ENCODE results near the gene DAB2IP.

The DAB2IP gene

DNA sequence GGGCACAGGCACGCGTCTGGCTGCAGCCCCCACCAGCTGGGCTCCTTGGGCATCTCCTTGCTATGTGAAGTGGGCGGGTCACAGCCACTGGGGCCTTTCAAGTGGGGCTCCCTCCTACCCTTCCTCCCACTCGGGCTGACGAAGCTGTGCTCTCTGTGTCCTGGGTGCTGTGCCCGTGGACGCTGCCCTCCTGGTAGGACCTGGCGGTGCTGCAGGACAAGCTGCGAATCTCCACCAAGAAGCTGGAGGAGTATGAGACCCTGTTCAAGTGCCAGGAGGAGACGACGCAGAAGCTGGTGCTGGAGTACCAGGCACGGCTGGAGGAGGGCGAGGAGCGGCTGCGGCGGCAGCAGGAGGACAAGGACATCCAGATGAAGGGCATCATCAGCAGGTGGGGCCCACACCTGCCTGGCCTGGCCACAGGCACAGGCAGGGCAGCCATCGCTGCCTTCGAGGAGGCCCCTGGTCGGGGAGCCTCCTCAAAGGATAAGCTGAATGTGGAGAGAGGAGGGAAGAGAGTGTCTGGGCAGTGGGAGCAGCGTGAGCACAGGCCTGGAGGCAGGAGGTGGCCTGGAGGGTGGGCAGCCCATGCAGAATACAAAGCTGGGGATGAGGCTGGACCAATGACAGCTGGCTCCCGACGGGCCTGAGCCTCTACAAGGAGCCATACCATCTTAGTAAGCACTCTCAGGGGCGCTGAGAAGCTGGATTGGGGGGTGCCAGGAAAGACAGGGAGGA is 124.7 kb downstream of the DAB2IP start:
- H3K4me3 ChIP-seq (ENCODE audit: low read depth, low read length), result no peak overlapping the region
- TF ChIP-seq, protein P1, sequence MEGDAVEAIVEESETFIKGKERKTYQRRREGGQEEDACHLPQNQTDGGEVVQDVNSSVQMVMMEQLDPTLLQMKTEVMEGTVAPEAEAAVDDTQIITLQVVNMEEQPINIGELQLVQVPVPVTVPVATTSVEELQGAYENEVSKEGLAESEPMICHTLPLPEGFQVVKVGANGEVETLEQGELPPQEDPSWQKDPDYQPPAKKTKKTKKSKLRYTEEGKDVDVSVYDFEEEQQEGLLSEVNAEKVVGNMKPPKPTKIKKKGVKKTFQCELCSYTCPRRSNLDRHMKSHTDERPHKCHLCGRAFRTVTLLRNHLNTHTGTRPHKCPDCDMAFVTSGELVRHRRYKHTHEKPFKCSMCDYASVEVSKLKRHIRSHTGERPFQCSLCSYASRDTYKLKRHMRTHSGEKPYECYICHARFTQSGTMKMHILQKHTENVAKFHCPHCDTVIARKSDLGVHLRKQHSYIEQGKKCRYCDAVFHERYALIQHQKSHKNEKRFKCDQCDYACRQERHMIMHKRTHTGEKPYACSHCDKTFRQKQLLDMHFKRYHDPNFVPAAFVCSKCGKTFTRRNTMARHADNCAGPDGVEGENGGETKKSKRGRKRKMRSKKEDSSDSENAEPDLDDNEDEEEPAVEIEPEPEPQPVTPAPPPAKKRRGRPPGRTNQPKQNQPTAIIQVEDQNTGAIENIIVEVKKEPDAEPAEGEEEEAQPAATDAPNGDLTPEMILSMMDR (IDR thresholded peaks at IDR 0.05; ENCODE audit: low read depth, low read length), result no peak

DNA sequence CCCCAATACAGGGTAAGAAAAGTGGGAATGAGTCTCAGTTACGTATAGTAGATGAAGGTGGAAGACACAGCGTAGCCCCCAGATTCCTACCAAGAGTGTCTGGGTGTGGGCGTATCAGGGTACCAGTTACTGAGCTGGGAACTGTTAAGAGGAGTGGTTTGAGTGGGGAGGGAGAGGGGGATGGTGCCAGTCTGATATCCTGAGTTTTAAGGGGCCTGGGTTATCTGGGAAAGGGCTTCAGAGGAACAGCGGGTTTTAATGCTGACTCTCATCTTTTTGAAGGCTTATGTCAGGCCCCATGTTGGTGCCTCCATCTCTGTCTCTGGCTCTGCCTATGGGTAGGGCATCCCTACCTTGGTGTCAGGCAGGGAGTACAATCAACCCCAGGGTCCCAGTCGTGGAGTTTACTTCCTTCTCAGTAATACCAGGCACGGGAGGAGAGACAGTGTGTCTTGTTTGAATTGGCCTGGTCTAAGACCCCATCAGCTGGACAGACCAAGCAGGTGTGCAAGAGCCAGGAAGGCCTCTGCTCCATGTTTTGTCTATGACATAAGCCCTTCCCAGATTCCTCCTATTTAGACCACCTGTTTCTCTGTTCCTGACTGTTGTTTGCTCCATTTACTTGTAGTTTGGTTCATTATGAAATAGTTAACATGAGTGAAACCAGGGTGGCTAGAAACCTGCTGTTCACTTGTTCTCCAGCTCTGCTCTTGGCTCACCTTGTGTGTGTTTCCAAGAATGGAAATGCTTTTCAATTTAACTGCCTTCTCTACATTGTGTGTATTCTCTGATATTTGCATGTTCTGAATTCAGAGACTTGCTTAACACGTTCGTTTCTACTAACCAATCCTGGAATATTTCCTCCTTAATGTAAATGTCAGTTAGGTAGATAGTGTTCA is 125.6 kb downstream of the DAB2IP start:
- TF ChIP-seq, protein P1 (IDR thresholded peaks at IDR 0.05; ENCODE audit: low read depth, low read length), result no peak

DNA sequence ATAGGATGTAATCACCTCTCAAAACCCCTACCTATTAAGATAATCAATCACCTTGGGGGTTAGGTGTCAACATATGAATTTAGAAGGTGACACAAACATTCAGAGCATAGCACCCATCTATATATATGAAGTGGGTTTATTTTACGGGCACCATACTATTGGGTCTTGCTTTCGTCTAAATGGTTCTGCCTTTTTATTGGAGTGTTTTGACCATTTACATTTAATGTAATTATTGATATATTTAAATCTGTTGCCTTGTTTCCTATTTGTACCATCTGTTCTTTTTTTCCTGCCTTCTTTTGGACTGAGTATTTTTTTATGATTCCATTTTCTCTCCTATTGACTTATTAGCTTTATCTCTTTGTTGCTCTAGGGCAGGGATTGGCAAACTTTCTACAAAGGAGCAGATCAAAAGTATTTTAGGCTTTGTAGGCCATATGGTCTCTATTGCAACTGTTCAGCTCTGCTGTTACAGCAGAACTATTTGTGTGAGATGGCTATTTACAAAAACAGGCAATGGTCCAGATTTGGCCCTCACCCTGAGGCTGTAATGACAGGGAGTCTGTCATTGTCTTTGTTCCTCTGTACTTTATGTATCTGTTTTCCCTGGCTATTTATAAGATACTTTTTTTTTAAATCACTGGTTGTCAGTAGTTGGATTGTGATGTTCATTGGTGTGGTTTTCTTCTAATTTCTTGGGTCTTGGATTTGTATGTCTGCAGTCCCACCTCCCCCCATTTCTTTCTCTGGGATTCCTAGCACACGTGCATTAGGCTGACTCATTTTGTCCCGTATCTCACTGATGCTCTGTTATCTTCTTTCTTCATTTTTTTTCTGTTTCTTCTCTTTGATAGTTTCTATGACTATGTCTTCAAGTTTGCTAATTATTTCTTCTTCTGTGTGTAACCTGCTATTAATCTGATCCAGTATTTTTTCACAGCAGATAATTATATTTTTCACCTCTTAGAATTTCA is 127.1 kb downstream of the DAB2IP start:
- H3K4me3 ChIP-seq (ENCODE audit: low read depth, low read length), result no peak overlapping the region
- TF ChIP-seq, protein P1 (IDR thresholded peaks at IDR 0.05; ENCODE audit: low read depth, low read length), result no peak

More for the DNA sequence above, 125.6 kb downstream of the DAB2IP start:
- no peak overlapping the region for H3K4me3 ChIP-seq (ENCODE audit: low read depth, low read length)

DNA sequence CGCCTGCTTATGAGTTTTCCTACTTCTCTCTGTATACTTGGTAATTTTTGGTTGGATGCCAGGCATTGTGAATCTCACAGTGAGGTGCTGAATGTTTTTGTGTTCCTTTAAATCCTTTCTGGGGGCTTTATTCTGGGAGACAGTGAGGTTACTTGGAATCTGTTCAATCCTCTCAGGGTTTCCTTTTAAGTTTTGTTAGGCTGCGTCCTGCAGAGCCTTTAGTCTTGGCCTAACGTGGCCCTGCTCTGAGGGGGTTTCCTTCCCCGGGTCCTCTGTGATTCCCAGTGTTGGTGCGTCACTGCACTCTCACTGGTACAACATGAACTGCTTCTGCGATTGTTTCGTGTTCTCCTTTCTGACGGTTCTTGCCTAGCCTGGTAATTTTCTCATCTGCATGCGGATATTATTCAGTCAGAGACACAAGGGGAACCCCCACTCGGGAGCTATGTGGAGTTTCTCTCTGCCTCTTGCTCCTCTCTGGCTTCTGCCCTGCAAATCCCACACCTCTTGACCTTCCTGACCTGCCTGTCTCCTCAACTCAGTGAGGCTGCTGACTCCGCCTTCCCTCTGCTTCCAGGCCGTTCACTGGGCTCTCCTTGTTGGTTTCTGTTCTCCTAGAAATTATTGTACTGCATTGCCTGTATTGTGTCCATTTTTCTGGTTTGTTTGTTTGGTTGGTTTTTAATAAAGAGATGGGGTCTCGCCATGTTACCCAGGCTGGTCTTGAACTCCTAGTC is 128.1 kb downstream of the DAB2IP start:
- TF ChIP-seq, protein P1 (IDR thresholded peaks at IDR 0.05; ENCODE audit: low read depth, low read length), result no peak
- H3K4me3 ChIP-seq (ENCODE audit: low read depth, low read length), result no peak overlapping the region

DNA sequence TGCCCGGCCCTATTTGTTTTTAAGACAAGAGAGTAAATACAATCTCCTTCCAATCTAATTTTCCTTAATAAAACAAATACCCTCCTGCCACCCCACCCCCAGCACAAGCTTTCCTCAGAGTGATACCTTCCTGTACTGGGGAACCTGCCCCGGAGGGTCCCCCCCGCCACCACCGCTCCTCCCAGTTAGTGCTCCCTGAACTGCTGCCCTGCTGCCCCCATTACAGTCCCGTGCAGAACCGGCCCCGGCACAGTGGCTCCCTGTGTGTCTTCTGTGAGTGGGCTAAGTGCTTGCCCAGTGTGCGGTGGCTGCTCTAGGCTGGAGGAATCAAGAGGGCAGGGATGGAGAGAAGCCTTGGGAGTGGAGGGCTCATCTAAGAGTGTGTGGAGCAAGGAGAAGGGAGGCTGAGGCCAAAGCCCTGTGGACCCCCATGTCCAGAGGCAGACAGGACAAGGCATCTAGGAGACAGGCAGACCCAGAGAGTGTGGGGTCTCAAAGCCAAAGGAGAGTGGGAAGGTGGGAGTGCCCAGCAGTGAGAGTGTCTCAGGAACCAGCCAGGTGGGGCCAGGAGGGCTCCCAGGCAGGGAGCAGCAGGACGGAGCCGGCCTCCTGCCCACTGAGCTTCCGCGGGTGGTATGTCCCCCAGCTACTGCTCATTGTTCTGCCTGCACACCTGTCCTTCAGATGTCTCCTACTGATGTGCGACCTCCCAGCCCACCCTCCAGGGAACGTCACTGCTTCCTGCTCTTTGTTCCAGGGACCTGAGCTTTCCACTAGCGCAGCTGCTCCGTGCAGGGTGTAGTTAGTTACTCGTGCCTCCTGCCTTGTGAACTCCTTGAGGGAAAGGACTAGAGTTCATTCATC is 129.0 kb downstream of the DAB2IP start:
- TF ChIP-seq, protein P1 (IDR thresholded peaks at IDR 0.05; ENCODE audit: low read depth, low read length), result no peak
- no peak overlapping the region for H3K4me3 ChIP-seq (ENCODE audit: low read depth, low read length)

DNA sequence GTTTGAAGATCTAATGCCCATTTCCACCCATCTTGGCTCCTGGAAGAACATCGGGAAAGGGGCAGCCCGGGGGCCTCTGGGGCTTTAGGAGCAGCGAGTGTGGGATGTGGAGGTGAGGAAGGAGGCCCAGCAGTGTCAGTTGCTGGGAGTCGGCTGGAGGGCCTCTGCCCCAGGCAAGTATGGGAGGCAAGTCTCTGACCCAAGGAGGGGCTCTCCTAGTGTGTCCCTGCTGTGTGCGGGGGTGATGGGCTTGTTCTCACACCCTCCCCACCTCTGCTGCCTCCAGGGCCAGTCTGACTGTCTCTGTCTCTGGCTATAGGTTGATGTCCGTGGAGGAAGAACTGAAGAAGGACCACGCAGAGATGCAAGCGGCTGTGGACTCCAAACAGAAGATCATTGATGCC is 129.7 kb downstream of the DAB2IP start:
- no peak overlapping the region for H3K4me3 ChIP-seq (ENCODE audit: low read depth, low read length)
- TF ChIP-seq, protein P1 (IDR thresholded peaks at IDR 0.05; ENCODE audit: low read depth, low read length), result no peak

Measured in WI38 (cell line).